ENCODE measurements around the gene HAP1. TPM values are rescaled to one million over a fixed set of nuclear protein-coding genes. Genes with fewer than 3 reads are reported as not detected.

Gene HAP1
- total RNA-seq, 1 donor from 2014 or later: 0.62 TPM

DNA sequence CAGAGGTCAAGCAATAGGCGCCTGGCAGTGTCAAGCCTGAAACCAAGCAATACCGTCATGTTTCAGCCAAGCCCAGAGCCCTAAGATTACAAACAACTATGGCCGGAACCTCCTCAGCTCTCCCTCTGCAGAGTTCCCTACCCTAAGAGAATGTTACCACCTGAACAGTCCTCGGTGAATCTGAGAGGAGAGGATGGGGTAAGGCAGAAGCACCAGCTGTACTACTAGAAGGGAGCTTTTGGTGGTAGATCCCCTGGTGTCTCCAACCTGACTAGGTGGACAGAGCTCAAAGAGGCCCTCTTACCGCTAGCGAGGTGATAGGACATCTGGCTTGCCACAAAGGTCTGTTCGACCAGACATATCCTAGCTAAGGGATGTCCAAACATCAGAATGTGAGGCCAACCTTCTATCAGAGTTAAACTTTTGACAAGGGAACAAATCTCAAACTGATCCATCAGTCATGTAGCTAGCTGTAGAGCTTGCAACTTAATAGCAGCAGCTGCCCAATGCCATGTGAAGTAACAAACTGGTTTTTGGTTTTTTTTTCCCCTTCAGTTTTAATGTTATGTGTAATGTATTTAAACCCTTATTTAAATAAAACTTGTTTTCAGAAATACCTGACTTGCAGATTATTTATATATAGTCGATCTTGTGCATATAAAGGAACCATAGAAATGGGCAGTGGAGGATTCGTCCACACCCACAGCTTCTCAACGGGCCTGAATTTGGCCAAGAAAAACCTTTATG is 43.2 kb downstream of the HAP1 start:
- Histone ChIP-seq H3K27ac (no peak overlapping the region), H3K36me3 (peaks cover 64% of the 10 kb centered on the region), H3K4me1 (peaks cover 47% of the 10 kb centered on the region), H3K4me3 (peak overlapping the region; percentile 81), H3K9me3 (no peaks in the 10 kb centered on the region), H3K27me3 (ENCODE audit: low read depth) (no peaks in the 10 kb centered on the region)
- DNase-seq (no peak), ATAC-seq (no peak)
- intact Hi-C loops (cut with DNase I): no loop called here
- TF ChIP-seq, protein P1, sequence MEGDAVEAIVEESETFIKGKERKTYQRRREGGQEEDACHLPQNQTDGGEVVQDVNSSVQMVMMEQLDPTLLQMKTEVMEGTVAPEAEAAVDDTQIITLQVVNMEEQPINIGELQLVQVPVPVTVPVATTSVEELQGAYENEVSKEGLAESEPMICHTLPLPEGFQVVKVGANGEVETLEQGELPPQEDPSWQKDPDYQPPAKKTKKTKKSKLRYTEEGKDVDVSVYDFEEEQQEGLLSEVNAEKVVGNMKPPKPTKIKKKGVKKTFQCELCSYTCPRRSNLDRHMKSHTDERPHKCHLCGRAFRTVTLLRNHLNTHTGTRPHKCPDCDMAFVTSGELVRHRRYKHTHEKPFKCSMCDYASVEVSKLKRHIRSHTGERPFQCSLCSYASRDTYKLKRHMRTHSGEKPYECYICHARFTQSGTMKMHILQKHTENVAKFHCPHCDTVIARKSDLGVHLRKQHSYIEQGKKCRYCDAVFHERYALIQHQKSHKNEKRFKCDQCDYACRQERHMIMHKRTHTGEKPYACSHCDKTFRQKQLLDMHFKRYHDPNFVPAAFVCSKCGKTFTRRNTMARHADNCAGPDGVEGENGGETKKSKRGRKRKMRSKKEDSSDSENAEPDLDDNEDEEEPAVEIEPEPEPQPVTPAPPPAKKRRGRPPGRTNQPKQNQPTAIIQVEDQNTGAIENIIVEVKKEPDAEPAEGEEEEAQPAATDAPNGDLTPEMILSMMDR (IDR thresholded peaks at IDR 0.05): no peak

DNA sequence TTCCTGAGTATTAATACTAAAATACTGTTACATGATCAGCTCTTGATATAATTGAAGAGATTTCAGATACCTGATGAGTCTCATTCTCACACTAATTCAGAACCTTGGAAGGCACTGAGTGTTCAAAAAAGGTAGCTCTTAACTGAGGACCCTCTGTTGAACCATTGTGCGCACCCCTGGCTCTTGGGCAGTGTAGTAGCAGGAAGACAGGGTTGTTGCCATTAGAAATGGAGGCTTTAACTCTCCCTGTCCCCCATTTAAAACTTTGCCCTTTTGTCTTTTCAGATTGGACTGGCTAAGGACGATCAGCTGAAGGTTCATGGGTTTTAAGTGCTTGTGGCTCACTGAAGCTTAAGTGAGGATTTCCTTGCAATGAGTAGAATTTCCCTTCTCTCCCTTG is 43.9 kb downstream of the HAP1 start:
- H3K4me1 ChIP-seq: peaks cover 40% of the 10 kb centered on the region
- H3K4me3 ChIP-seq: peak overlapping the region; percentile 81
- ATAC-seq (no peak), DNase-seq (no peak)
- no peaks in the 10 kb centered on the region for H3K27me3 ChIP-seq (ENCODE audit: low read depth)
- TF ChIP-seq, protein P1 (IDR thresholded peaks at IDR 0.05): no peak
- peak overlapping the region; percentile 100 for H3K27ac ChIP-seq
- H3K9me3 ChIP-seq: no peaks in the 10 kb centered on the region
- intact Hi-C loops (cut with DNase I): no loop called here
- peaks cover 62% of the 10 kb centered on the region for H3K36me3 ChIP-seq

DNA sequence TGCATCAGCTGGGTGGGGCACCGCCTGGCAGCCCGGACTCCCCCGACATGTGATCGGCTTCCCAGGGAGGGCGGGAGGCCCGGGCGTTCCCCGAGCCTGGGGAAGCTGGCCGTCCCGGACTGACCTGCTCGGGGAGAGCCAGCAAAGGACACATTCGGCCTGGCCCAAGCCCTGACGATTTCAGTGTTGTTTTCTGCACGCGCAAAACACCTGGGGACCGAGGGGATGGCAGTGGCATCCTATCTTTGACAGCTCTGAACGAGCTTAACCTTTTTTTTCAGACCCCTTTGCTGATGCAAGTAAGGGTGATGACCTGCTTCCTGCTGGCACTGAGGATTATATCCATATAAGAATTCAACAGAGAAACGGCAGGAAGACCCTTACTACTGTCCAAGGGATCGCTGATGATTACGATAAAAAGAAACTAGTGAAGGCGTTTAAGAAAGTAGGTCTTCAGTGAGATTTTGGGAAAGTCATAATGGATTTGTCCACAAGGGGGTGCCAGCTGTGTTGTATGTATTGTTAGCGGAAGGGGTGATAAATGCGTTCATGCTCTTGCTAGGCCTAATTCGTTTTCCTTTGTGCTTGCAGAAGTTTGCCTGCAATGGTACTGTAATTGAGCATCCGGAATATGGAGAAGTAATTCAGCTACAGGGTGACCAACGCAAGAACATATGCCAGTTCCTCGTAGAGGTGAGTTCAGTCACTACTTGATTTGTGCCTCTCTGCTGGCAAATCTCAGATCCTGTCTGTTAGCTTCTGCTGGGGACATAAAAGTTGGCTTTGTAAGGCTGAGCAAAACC is 44.7 kb downstream of the HAP1 start:
- H3K36me3 ChIP-seq: peaks cover 54% of the 10 kb centered on the region

DNA sequence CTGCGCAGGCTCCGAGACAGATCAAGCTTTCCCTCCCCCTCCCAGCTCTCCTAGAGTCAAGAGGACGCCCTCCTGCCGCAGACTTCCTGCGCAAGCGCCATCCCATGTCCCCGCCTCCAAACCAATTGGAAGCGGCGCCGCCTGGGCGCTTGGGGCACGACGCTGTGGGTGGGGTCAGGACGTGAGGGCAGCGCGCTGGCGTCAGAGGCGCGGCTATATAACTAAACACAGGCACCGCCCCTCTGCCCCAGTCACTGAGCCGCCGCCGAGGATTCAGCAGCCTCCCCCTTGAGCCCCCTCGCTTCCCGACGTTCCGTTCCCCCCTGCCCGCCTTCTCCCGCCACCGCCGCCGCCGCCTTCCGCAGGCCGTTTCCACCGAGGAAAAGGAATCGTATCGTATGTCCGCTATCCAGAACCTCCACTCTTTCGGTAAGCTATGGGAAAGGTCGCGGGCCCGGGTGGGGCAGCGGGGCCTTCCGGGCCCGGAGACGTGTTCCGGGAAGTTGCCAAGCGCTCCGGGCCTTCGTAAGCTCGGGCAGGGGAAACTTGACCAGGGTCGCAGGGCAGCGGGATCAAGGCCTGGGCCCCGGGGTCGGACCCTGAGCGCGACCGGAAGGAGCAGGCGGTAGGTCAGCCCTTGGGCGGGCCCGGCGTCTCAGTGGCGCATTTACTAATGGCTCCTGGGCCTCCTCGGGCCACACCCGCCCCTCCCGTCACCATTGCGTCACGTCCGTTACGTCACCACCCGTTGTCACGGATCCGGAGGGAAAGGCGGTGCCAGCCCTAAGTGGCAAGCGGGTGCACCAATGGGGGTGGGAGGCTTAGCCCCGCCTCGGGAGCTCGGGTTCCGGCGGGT is 45.6 kb downstream of the HAP1 start, which contains the start of gene EIF1:
Gene EIF1, plus strand, starts transcription at position 245 of the 856 bp plus-strand sequence. Its CDS starts 154 bp downstream, at position 399.
- Histone ChIP-seq H3K27me3 (ENCODE audit: low read depth) (no peaks in the 10 kb centered on the region), H3K4me1 (peaks cover 36% of the 10 kb centered on the region), H3K27ac (peak within 1 kb of the TSS; percentile 100), H3K4me3 (peak within 1 kb of the TSS; percentile 81), H3K9me3 (no peaks in the 10 kb centered on the region), H3K36me3 (peaks cover 46% of the 10 kb centered on the region)
- DNase-seq (peak; percentile 100), ATAC-seq (peak; percentile 93 to 96)
- TF ChIP-seq, protein P1 (IDR thresholded peaks at IDR 0.05): no peak
- intact Hi-C loops (cut with DNase I): no loop called here

More for the DNA sequence above, 44.7 kb downstream of the HAP1 start:
- Histone ChIP-seq H3K27me3 (ENCODE audit: low read depth) (no peaks in the 10 kb centered on the region), H3K4me3 (peak overlapping the region; percentile 81), H3K9me3 (no peaks in the 10 kb centered on the region), H3K4me1 (peaks cover 36% of the 10 kb centered on the region), H3K27ac (peak overlapping the region; percentile 100)
- TF ChIP-seq, protein P1 (IDR thresholded peaks at IDR 0.05): peak; percentile 58
- intact Hi-C loops (cut with DNase I): no loop called here
- no peak for DNase-seq
- ATAC-seq: no peak
